H1 (cell line): ENCODE measurements around the gene KRTAP19-6. TPM values are rescaled to one million over a fixed set of nuclear protein-coding genes. Genes with fewer than 3 reads are reported as not detected.

Source experiments
- CBX5 ChIP-seq: fragments of 300-800, 300-1000 bp; sonication (generic); IDR thresholded peaks from 2 replicates; pipeline ENCODE4 v1.7.1; 2016; ENCODE audit warnings: antibody characterized with exemption, low read length, low read depth
- CBX8 ChIP-seq: fragments of 300-800, 300-1000 bp; sonication (generic); IDR thresholded peaks from 2 replicates; pipeline ENCODE4 v1.7.1; 2016; ENCODE audit warnings: low read depth, low read length, borderline replicate concordance
- polyA plus RNA-seq, 7 experiments: library from polyadenylated mRNA; depleted of rRNA in 3 of 7; stranded (reverse) in 5 of 7; unstranded in 2 of 7; fragments of >200 nt in 5 of 7; fragments of 200-250 nt in 2 of 7; gene quantifications; 1 replicate in 5 of 7; 2 replicates in 1 of 7; 4 replicates in 1 of 7; pipeline versions ENCODE4 v1.2.1 to v1.2.3, GENCODE V29; 2011 to 2013; ENCODE audit warnings: missing spikeins in 2 of 7, mixed read lengths in 2 of 7
- total RNA-seq: library from RNA; stranded (reverse); fragmentation: NEBNext Ultra II Directional; extraction: Animal tissue kit (Norgen Biotek cat#: 25700); gene quantifications from 2 replicates; pipeline ENCODE4 v1.2.1, GENCODE V29; 2021

The KRTAP19-6 gene
- total and polyA plus RNA-seq, 2 of the 8 experiments (the other 6 are each of a cell fraction or from before 2014, with no cell fraction given) = not detected

- TF ChIP-seq CBX8 (no peak), CBX5 (no peak)
Measured at GRCh38 chr21:30518876-30519275, 22.8 kb downstream of the KRTAP19-6 start (continued).
